Prostate gland (tissue), 2 donors: Measurements from ENCODE around the gene TBC1D3G.
"Not testable (repeated sequence)": the region's sequence is repeated elsewhere in the genome, so short reads cannot be mapped to it uniquely, and the experiment has no call there.

Experiments
- CTCF ChIP-seq, 4 experiments: fragments of 200-600 bp in 2 of 4; fragments of 450-650 bp in 2 of 4; sonication (generic) in 2 of 4; IDR thresholded peaks; 1 replicate in 3 of 4; 2 replicates in 1 of 4; pipeline ENCODE4 v1.5.1; 2016 to 2019; ENCODE audit warnings: antibody characterized with exemption in 4 of 4, mild to moderate bottlenecking in 2 of 4, moderate library complexity in 2 of 4
- POLR2A ChIP-seq: fragments of 450-650 bp; IDR thresholded peaks from one replicate; pipeline ENCODE4 v1.6.1; 2016; ENCODE audit warnings: antibody characterized with exemption, mild to moderate bottlenecking
- POLR2AphosphoS5 ChIP-seq: sonication (generic); formaldehyde crosslinking; IDR thresholded peaks from one replicate; pipeline ENCODE4 v1.6.1; 2017; ENCODE audit warnings: antibody characterized with exemption

GRCh38 chr17:36362496-36362895 is 38.8 kb downstream of the TBC1D3G start:
- not testable (repeated sequence) for TF ChIP-seq CTCF (IDR thresholded peaks at IDR 0.05); POLR2AphosphoS5; POLR2A
